H9 (cell line): ENCODE results near the gene TEX19. TPM values are rescaled to one million over a fixed set of nuclear protein-coding genes. Genes with fewer than 3 reads are reported as not detected.

Experiments
- DNase-seq: peaks from one replicate; pipeline ENCODE4 v3.0.0-alpha.2; 2017
- H2AFZ ChIP-seq: one replicate; pipeline ENCODE4 v1.6.1; 2013; ENCODE audit warnings: mild to moderate bottlenecking, low read length, control low read depth, moderate library complexity
- H2AK5ac ChIP-seq: 2 replicates; pipeline ENCODE4 v1.6.1; 2013; ENCODE audit warnings: low read length, control low read depth, mixed read lengths; ENCODE audit not compliant: insufficient read length
- H2BK120ac ChIP-seq: one replicate; pipeline ENCODE4 v1.6.1; 2013; ENCODE audit warnings: low read depth, mild to moderate bottlenecking, low read length, control low read depth, inconsistent platforms; ENCODE audit not compliant: poor library complexity, severe bottlenecking
- H2BK12ac ChIP-seq: 2 replicates; pipeline ENCODE4 v1.6.1; 2013; ENCODE audit warnings: low read length, control low read depth, mixed read lengths, low read depth; ENCODE audit not compliant: insufficient read length
- H2BK15ac ChIP-seq: 2 replicates; pipeline ENCODE4 v1.6.1; 2013; ENCODE audit warnings: low read depth, low read length, control low read depth
- H2BK20ac ChIP-seq: one replicate; pipeline ENCODE4 v1.6.1; 2013; ENCODE audit warnings: low read depth, mild to moderate bottlenecking, low read length, control low read depth, inconsistent platforms; ENCODE audit not compliant: poor library complexity, severe bottlenecking
- H2BK5ac ChIP-seq: 2 replicates; pipeline ENCODE4 v1.6.1; 2013; ENCODE audit warnings: low read length, control low read depth, mixed read lengths; ENCODE audit not compliant: insufficient read length
- H3K14ac ChIP-seq: 2 replicates; pipeline ENCODE4 v1.6.1; 2013; ENCODE audit warnings: low read length, control low read depth; ENCODE audit not compliant: insufficient read depth
- H3K18ac ChIP-seq: 2 replicates; pipeline ENCODE4 v1.6.1; 2013; ENCODE audit warnings: low read depth, mild to moderate bottlenecking, mixed read lengths, low read length, control low read depth; ENCODE audit not compliant: insufficient read length
- H3K23ac ChIP-seq: 2 replicates; pipeline ENCODE4 v1.6.1; 2013; ENCODE audit warnings: low read length, control low read depth, mixed read lengths, low read depth; ENCODE audit not compliant: insufficient read length
- H3K23me2 ChIP-seq: 2 replicates; pipeline ENCODE4 v1.6.1; 2013; ENCODE audit warnings: low read depth, mild to moderate bottlenecking, mixed read lengths, low read length, control low read depth; ENCODE audit not compliant: insufficient read length, poor library complexity, severe bottlenecking
- H3K27ac ChIP-seq: 2 replicates; pipeline ENCODE4 v1.5.1; 2013; ENCODE audit warnings: low read length, control low read depth, mixed read lengths, low read depth; ENCODE audit not compliant: insufficient read length
- H3K27me3 ChIP-seq: 2 replicates; pipeline ENCODE4 v1.6.1; 2013; ENCODE audit warnings: low read length, control low read depth, inconsistent platforms; ENCODE audit not compliant: insufficient read depth
- H3K4ac ChIP-seq: 2 replicates; pipeline ENCODE4 v1.6.1; 2013; ENCODE audit warnings: low read depth, mild to moderate bottlenecking, control low read depth, inconsistent platforms, low read length, moderate library complexity
- H3K4me1 ChIP-seq: 2 replicates; pipeline ENCODE4 v1.6.1; 2013; ENCODE audit warnings: low read length, control low read depth, inconsistent platforms; ENCODE audit not compliant: insufficient read depth
- H3K4me2 ChIP-seq: 2 replicates; pipeline ENCODE4 v1.6.1; 2013; ENCODE audit warnings: low read length, control low read depth, mixed read lengths; ENCODE audit not compliant: insufficient read length, insufficient read depth
- H3K56ac ChIP-seq: 2 replicates; pipeline ENCODE4 v1.6.1; 2013; ENCODE audit warnings: low read depth, mild to moderate bottlenecking, mixed read lengths, low read length, control low read depth; ENCODE audit not compliant: insufficient read length
- H3K79me1 ChIP-seq: 2 replicates; pipeline ENCODE4 v1.6.1; 2013; ENCODE audit warnings: low read depth, mild to moderate bottlenecking, moderate library complexity, low read length, control low read depth, inconsistent platforms; ENCODE audit not compliant: insufficient read depth, poor library complexity, severe bottlenecking
- H3K79me2 ChIP-seq: 2 replicates; pipeline ENCODE4 v1.6.1; 2013; ENCODE audit warnings: low read length, control low read depth, inconsistent platforms; ENCODE audit not compliant: insufficient read depth
- H3K9ac ChIP-seq: 2 replicates; pipeline ENCODE4 v1.6.1; 2013; ENCODE audit warnings: low read length, control low read depth, mixed read lengths; ENCODE audit not compliant: insufficient read length; ENCODE audit errors: extremely low read depth
- H3K9me3 ChIP-seq: one replicate; pipeline ENCODE4 v1.6.1; 2013; ENCODE audit warnings: low read depth, low read length, inconsistent platforms; ENCODE audit not compliant: control insufficient read depth
- H3T11ph ChIP-seq: one replicate; pipeline ENCODE4 v1.6.1; 2013; ENCODE audit warnings: mild to moderate bottlenecking, low read length, control low read depth, inconsistent platforms
- H4K20me1 ChIP-seq: one replicate; pipeline ENCODE4 v1.6.1; 2013; ENCODE audit not compliant: control insufficient read depth, insufficient read length, insufficient read depth
- H4K5ac ChIP-seq: 2 replicates; pipeline ENCODE4 v1.6.1; 2013; ENCODE audit warnings: low read depth, mild to moderate bottlenecking, mixed read lengths, low read length, control low read depth; ENCODE audit not compliant: insufficient read length
- H4K8ac ChIP-seq: replicated peaks from 2 replicates; pipeline ENCODE4 v1.6.1; 2013; ENCODE audit warnings: low read length, control low read depth, mixed read lengths, low read depth; ENCODE audit not compliant: insufficient read length
- H4K91ac ChIP-seq: 2 replicates; pipeline ENCODE4 v1.6.1; 2013; ENCODE audit warnings: low read depth, mild to moderate bottlenecking, moderate library complexity, mixed read lengths, low read length, control low read depth; ENCODE audit not compliant: insufficient read length
- H3K27ac Mint-ChIP-seq, 3 experiments: 2 replicates in 2 of 3; 3 replicates in 1 of 3; pipeline ENCODE4 v1.8.0; 2020 to 2021; ENCODE audit warnings: mixed read lengths in 3 of 3, mild to moderate bottlenecking in 1 of 3, moderate library complexity in 1 of 3
- H3K27me3 Mint-ChIP-seq: 2 replicates; pipeline ENCODE4 v1.8.0; 2021; ENCODE audit warnings: low read depth, mild to moderate bottlenecking, moderate library complexity, mixed read lengths
- H3K36me3 Mint-ChIP-seq, 3 experiments: 2 replicates in 2 of 3; 3 replicates in 1 of 3; pipeline ENCODE4 v1.8.0; 2020 to 2021; ENCODE audit warnings: low read depth in 3 of 3, mixed read lengths in 3 of 3; ENCODE audit not compliant: insufficient read depth in 1 of 3
- H3K4me1 Mint-ChIP-seq, 2 experiments: 2 replicates each; pipeline ENCODE4 v1.8.0; 2020; ENCODE audit warnings: mixed read lengths in 2 of 2
- H3K4me3 Mint-ChIP-seq, 2 experiments: 2 replicates in 1 of 2; 3 replicates in 1 of 2; pipeline ENCODE4 v1.8.0; 2020 to 2021; ENCODE audit warnings: mild to moderate bottlenecking in 2 of 2, mixed read lengths in 2 of 2, moderate library complexity in 1 of 2
- H3K9me3 Mint-ChIP-seq, 2 experiments: 2 replicates in 1 of 2; 3 replicates in 1 of 2; pipeline ENCODE4 v1.8.0; 2020; ENCODE audit warnings: mild to moderate bottlenecking in 2 of 2, mixed read lengths in 2 of 2, moderate library complexity in 1 of 2
- CTCF ChIP-seq: fragments of 200-600 bp; sonication (generic); conservative IDR thresholded peaks from 3 replicates; pipeline ENCODE4 v1.8.0; 2021; ENCODE audit warnings: antibody characterized with exemption, mild to moderate bottlenecking
- WGBS: extraction: QIAGEN DNeasy Blood & Tissue Kit; methylation state at CpG from one replicate; pipeline ENCODE4 v1.1.7; 2013; ENCODE audit warnings: missing lambda C conversion rate, low lambda C conversion rate, mixed read lengths; ENCODE audit not compliant: insufficient read length; ENCODE audit errors: extremely low coverage; 5-methylcytosine and 5-hydroxymethylcytosine counted together
- total RNA-seq: library from RNA; stranded (reverse); gene quantifications from 2 replicates; pipeline ENCODE4 v1.2.1, GENCODE V29; 2021

The TEX19 gene
- total RNA-seq, 1 experiment from 2014 or later: 1.4 TPM

- H3K4ac ChIP-seq: no peak overlapping the region
- no peak overlapping the region for H3K27ac ChIP-seq
- no peak for TF ChIP-seq CTCF
- no CpG with 5 or more reads among the region's 28 CpGs for WGBS
- no peak for DNase-seq
- no peak overlapping the region for H2BK5ac ChIP-seq
- H3K14ac ChIP-seq: no peak overlapping the region
- H3K4me1 ChIP-seq: no peaks in the 10 kb centered on the region
- Mint-ChIP-seq H3K36me3 (peaks cover 3 to 8% (median 6%) of the 10 kb centered on the region in 3 experiments; a peak in 5 of 7 replicates), H3K9me3 (peaks cover 14 to 15% of the 10 kb centered on the region in 2 experiments), H3K27me3 (peaks cover 61% of the 10 kb centered on the region), H3K4me3 (no peak overlapping the region), H3K27ac (no peak overlapping the region), H3K4me1 (peaks cover 13 to 20% of the 10 kb centered on the region in 2 experiments)
- no peak overlapping the region for H3K18ac ChIP-seq
- H3K9ac ChIP-seq: no peak overlapping the region
- H2BK15ac ChIP-seq: no peak overlapping the region
- H4K8ac ChIP-seq: no peak overlapping the region
- H3K23ac ChIP-seq: no peak overlapping the region
- H3T11ph ChIP-seq: no peak overlapping the region
- H3K9me3 ChIP-seq: no peaks in the 10 kb centered on the region
- no peak overlapping the region for H4K5ac ChIP-seq
- H3K4me2 ChIP-seq: no peak overlapping the region
- no peak overlapping the region for H2BK12ac ChIP-seq
- H3K79me1 ChIP-seq: no peaks in the 10 kb centered on the region
- no peak overlapping the region for H2BK20ac ChIP-seq
- H3K27me3 ChIP-seq: no peaks in the 10 kb centered on the region; the same call in 1 of the 2 replicates
- no peaks in the 10 kb centered on the region for H4K20me1 ChIP-seq
- H2BK120ac ChIP-seq: no peak overlapping the region
- H3K79me2 ChIP-seq: no peaks in the 10 kb centered on the region
- no peak overlapping the region for H4K91ac ChIP-seq
- H3K56ac ChIP-seq: no peak overlapping the region
- H3K23me2 ChIP-seq: peaks cover 2% of the 10 kb centered on the region
- H2AFZ ChIP-seq: no peak overlapping the region
- no peak overlapping the region for H2AK5ac ChIP-seq
These were observed 16.5 kb upstream of the TEX19 start for GRCh38 chr17:82342361-82343079.
